ENCODE measurements around the gene OGFOD1. TPM values are rescaled to one million over a fixed set of nuclear protein-coding genes. Genes with fewer than 3 reads are reported as not detected.

Gene OGFOD1
- total and polyA plus RNA-seq, 10 of the 15 experiments (the other 5 are each of a cell fraction or from before 2014, with no cell fraction given): 31.4 to 119 (median 51.6) TPM

DNA sequence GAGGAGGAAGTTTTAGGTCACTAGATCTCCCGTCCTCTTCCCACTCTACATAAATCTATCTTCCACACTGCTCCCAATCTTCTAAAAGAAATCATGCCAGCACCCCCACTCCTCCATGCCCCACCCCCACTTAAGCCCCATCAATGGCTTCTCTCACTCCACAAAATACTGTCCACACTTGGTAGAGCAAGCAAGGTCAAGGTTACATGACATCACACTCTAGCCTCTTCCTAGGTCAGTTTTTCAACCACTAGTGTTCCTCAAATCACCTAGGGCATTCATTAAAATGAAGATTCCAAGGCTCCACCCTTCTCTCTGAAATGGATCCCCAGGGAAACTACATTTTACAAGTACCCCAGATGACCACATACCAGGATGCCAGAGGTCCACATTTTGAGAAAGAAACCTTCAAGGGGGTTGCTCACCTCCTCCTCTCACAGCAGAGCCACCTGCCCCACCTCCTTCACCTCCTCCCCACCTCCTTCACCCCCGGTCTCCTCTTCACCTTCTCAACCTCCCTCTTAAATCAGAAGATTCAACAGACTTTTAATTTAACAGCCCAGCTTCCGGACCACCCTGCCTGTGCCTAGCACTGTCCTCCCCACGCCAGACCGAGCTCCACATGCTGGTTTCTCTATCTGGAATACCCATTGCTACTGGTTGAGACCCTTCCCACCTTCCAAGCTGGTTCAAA is 29.2 kb upstream of the OGFOD1 start (continued):
- TF ChIP-seq EGR1 (IDR thresholded peaks at IDR 0.05; ENCODE audit: borderline replicate concordance in 1 of 2, low read depth in 2 of 2, low read length in 2 of 2): no peak
- no peak for TF ChIP-seq ZNF384 (IDR thresholded peaks at IDR 0.05; ENCODE audit: borderline replicate concordance, low read depth, low read length)
- no peak for TF ChIP-seq NFYA (IDR thresholded peaks at IDR 0.05; ENCODE audit: borderline replicate concordance, low read depth, low read length)
- no peak for TF ChIP-seq MYB (IDR thresholded peaks at IDR 0.05; ENCODE audit: borderline replicate concordance, low read depth, low read length)
- TF ChIP-seq, protein P1, sequence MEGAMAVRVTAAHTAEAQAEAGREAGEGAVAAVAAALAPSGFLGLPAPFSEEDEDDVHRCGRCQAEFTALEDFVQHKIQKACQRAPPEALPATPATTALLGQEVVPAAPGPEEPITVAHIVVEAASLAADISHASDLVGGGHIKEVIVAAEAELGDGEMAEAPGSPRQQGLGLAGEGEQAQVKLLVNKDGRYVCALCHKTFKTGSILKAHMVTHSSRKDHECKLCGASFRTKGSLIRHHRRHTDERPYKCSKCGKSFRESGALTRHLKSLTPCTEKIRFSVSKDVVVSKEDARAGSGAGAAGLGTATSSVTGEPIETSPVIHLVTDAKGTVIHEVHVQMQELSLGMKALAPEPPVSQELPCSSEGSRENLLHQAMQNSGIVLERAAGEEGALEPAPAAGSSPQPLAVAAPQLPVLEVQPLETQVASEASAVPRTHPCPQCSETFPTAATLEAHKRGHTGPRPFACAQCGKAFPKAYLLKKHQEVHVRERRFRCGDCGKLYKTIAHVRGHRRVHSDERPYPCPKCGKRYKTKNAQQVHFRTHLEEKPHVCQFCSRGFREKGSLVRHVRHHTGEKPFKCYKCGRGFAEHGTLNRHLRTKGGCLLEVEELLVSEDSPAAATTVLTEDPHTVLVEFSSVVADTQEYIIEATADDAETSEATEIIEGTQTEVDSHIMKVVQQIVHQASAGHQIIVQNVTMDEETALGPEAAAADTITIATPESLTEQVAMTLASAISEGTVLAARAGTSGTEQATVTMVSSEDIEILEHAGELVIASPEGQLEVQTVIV (IDR thresholded peaks at IDR 0.05; ENCODE audit: borderline replicate concordance, partially characterized antibody): no peak
- TF ChIP-seq RBBP5 (conservative IDR thresholded peaks at IDR 0.05): no peak
- no peak for TF ChIP-seq ZNF274 (IDR thresholded peaks at IDR 0.05; ENCODE audit: insufficient read depth, insufficient read length)
- TF ChIP-seq CUX1 (IDR thresholded peaks at IDR 0.05; ENCODE audit: insufficient replicate concordance, low read depth, low read length): no peak
- no peak for TF ChIP-seq HCFC1 (IDR thresholded peaks at IDR 0.05; ENCODE audit: low read length)
- no peak for TF ChIP-seq MTA2 (IDR thresholded peaks at IDR 0.05; ENCODE audit: low read depth)
- peak; percentile 66; the same call in 1 of the 2 replicates for TF ChIP-seq ESRRA (IDR thresholded peaks at IDR 0.05; ENCODE audit: low read length)
- no peak for TF ChIP-seq ZNF207 (IDR thresholded peaks at IDR 0.05; ENCODE audit: borderline replicate concordance)
- TF ChIP-seq ZNF217 (IDR thresholded peaks at IDR 0.05): no peak
- TF ChIP-seq YBX1 (IDR thresholded peaks at IDR 0.05): no peak
- TF ChIP-seq RAD51 (IDR thresholded peaks at IDR 0.05): no peak
- TF ChIP-seq HDAC6 (IDR thresholded peaks at IDR 0.05; ENCODE audit: unreplicated experiment): no peak
- TF ChIP-seq BMI1 (IDR thresholded peaks at IDR 0.05; ENCODE audit: borderline replicate concordance): no peak
- no peak for TF ChIP-seq CBFB (IDR thresholded peaks at IDR 0.05; ENCODE audit: low read depth)
- no peak for TF ChIP-seq FOXK2 (IDR thresholded peaks at IDR 0.05)
- no peak for TF ChIP-seq ZBTB33 (IDR thresholded peaks at IDR 0.05)
- TF ChIP-seq WRNIP1 (IDR thresholded peaks at IDR 0.05; ENCODE audit: borderline replicate concordance, low read depth, low read length): no peak
- no peak for TF ChIP-seq POLR2AphosphoS5 (IDR thresholded peaks at IDR 0.05; ENCODE audit: low read length)
- TF ChIP-seq EZH2 (IDR thresholded peaks at IDR 0.05; ENCODE audit: borderline replicate concordance, control insufficient read depth, low read depth, low read length): no peak

Measured in GM12878 (cell line).